Right forelimb (tissue), 1 donor: ENCODE measurements around the gene ABHD17B.

ENCODE experiments used
- DNase-seq: peaks from one replicate; pipeline ENCODE4 v3.0.0-alpha.2; 2018

ABHD17B gene

GRCh38 chr9:71876106-71876505, 34.9 kb downstream of the ABHD17B start:
- no peak for DNase-seq

- no peak for DNase-seq
Measured at GRCh38 chr9:71875345-71875744, 35.6 kb downstream of the ABHD17B start.

DNA sequence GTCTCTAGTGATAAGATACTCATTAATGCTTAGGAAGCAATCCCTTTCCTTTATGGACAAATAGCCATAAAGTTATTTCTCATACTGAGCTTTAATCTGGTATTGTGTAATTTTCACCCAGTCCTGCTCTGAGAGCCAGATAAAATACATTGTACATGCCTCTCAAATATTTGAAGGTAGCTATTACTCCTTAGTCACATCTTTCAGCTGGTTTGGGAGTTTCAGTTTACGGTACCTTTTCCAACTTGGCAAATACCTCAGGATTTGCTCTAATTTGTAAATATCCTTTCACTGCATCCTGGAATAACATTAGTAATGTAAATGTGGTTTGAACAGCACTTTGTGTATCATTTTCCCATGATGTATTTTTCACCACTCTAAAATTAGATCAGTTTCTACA, 47.4 kb downstream of the ABHD17B start:
- DNase-seq: no peak

DNA sequence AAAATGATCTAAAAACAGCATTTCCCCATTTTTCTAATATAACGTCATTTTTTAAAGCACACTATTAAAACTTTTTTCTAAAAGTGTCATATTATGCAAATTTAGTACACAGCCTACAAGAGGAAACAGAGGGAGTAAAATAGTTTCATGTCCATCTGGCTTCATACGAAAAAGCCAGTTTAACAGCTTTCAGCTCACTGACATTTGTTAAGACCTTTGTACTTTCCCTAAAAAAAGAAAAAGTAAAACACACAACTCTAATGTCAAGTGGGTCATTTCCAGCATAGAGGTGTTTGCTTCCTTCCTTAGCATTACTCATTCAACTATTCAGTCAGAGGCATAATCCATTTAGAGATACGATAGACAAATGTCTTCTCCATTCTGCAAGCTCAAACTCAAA, 49.4 kb downstream of the ABHD17B start:
- no peak for DNase-seq

DNA sequence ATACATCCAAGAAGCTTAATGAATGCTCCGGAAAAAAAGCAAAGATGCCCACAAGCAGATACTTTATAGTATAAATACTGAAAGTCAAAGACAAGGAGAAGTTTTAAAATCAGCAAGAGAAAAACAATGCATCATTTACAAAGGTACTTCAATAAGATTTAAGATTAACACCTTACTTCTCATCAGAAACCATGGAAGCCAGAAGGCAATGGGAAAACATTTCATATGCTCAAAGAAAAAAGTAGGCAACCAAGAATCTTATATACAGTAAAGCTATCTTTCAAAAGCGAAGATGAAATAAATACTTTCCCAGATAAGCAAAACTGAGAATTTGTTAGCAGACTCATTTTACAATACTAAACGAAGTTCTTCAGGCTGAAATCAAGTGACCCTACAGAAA, 51.1 kb downstream of the ABHD17B start:
- no peak for DNase-seq

DNA sequence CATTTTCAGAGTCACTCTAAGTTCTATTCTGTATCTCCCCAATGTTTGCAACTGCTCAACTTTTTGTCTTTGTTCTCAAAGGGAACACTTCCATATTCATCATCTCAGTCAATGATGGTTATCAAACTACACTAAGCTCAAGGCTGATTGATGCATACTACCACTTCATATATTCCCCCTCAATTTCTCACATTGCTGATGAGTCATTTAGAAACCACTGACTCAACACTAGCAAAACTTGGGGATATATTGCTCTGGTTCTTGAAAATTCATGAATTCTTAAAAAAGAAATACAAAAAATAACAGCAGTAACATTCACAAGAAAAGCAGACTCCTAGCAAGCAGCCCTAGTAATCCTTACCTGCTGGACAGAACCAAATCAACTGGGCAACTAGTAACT, 52.2 kb downstream of the ABHD17B start:
- DNase-seq: no peak

GRCh38 chr9:71858102-71858798, 52.7 kb downstream of the ABHD17B start:
- no peak for DNase-seq

GRCh38 chr9:71857159-71857558, 53.8 kb downstream of the ABHD17B start:
- no peak for DNase-seq

DNA sequence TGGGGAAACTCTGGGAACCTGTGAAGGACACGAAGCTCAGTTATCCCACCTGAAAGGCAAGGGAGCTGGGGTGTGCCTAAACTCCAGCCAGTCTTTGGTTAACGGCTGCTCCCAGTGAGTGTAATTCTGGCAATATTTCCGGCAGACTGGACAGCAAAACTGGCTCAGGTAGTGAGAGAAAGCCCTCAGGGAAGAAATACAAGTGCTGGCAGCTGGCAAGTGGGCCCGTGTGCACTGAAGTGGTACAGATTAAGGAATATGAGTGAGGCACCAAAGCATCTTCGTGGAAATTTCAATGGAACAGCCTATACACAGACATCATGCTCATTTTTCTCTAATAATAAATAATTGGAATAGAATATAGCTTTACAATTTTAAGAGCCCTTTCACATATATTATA, 56.2 kb downstream of the ABHD17B start:
- no peak for DNase-seq

- DNase-seq: no peak
Measured at GRCh38 chr9:71853084-71853483, 57.9 kb downstream of the ABHD17B start.

DNA sequence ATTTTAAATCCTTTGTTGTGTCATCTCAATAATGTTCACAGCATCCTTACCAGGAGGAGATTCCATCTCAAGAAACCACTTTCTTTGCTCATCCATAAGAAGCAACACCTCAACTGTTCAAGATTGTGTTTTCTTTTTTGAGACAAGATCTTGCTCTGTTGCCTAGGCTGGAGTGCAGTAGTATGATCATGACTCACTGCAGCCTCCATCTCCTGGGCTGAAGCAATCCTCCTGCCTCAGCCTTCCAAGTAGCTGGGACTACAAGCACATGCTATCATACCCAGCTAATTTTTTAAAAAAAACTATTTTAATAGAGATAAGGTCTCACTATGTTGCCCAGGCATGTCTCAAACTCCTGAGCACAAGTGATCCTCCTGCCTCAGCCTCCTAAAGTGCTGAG, 60.0 kb downstream of the ABHD17B start:
- no peak for DNase-seq

- DNase-seq: no peak
Measured at GRCh38 chr9:71847892-71848291, 63.1 kb downstream of the ABHD17B start.

DNA sequence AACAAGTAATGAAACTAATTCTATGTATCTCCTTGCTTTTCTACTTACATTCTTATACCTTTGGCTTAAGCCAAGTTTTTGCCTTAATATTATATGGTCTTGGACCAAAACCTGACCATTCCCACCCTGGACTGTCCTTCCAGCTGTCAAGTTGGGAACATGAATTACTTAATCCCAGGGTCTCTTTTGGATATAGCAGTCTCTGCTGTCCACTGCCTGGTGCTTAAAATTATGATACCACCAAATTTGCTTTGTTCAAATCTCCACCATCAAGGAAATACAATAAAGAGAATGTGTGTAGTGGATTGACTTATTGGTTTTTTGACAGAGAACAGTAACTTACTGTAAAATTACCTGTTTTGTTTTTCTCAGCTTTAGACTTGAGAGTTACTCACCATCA, 66.2 kb downstream of the ABHD17B start:
- no peak for DNase-seq

GRCh38 chr9:71839668-71840067, 71.3 kb downstream of the ABHD17B start:
- no peak for DNase-seq

- no peak for DNase-seq
Measured at GRCh38 chr9:71835596-71835995, 75.4 kb downstream of the ABHD17B start.

DNA sequence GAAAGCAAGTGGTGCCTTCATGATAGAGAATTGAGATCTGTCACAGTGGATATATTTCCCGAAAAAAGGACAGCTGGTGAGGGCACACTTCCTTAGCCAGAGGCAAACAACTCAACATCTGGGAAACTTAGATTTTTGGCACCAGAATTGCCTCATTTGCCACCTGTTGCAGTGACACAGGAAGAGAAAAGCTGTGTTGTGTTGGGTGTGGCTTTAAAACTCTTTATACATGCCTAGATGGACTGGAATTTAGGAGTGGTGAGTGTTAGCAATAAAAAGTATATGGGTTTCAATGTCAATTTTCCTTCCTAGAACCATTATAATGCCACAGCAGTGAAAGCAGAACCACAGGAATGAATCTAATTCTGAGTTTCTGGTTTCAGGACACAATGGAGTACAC, 80.1 kb downstream of the ABHD17B start:
- DNase-seq: no peak

GRCh38 chr9:71830153-71830552, 80.8 kb downstream of the ABHD17B start:
- no peak for DNase-seq

GRCh38 chr9:71826279-71826678, 84.7 kb downstream of the ABHD17B start:
- no peak for DNase-seq

- no peak for DNase-seq
Measured at GRCh38 chr9:71824257-71824656, 86.7 kb downstream of the ABHD17B start.

GRCh38 chr9:71822935-71823334, 88.1 kb downstream of the ABHD17B start:
- DNase-seq: no peak

- DNase-seq: no peak
Measured at GRCh38 chr9:71822456-71822855, 88.5 kb downstream of the ABHD17B start.

DNA sequence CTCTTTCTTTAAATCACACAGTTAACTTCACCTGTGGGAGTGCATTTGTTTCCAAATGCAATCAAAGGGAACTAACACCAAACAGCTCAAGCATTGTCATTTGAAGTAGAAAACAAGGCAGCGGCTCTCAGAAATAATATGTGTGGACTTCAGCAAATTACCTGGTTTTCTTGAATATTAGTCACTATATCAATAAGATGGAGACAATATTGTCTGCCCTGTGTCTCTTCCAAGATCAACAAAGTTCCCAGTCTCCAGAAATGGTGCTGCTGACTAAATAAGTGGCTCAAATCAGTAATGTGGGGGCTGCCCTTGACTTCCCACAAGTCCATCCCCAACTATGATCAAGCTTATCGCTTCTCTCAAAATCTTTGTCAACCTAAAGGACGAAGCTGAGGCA, 89.6 kb downstream of the ABHD17B start:
- DNase-seq: no peak

DNA sequence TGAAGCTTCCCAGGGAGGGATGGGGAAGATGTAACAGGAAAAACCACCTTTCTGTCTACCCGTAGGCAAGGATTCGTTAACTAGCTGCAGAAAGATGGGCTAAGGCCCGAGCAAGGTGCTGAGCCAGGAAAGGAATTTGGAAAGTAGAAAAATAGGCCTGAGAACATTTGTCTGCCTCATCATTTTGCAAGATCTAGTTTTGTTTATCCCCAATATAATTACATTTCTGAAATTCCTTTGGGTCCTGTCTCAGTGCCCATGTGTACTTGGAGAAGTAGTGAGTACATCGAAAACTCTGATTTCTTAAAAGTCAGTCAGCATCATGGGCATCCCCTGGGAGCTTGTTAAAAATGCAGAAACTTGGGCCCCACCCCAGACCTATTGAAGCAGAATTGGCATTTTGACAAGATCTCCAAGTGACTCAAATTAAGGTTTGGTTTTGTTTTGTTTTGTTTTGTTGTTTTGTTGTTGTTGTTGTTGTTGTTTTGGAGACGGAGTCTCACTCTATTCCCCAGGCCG, 90.5 kb downstream of the ABHD17B start:
- no peak for DNase-seq

DNA sequence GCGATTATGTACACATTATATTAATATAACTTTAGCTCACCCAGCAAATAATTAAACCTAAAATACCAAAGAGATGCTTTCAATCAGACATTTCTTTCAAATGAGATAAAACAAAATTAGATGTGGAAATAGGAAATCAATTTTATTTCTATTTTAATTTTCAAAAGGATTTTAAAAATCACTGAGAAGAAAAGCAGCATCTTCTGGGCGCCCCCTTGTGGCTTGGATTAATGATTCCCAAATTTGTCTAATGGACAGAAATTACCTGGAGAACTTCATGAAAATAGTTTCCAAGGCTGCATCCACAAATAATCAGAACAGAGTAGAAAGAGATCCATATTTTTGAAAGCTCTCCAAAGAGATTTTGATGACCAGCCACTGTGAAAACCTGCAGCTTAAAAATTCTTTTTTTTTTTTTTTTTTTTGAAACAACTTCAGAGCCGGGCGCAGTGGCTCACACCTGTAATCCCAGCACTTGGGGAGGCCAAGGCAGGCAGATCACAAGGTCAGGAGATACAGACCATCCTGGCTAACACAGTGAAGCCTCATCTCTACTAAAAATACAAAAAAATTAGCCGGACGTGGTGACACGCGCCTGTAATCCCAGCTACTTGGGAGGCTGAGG, 91.8 kb downstream of the ABHD17B start:
- DNase-seq: no peak
